GM19468 (cell line): ENCODE measurements around the gene UBA3.

Experiments
- ATAC-seq: cut with Tn5 transposase; IDR thresholded peaks from one replicate; pipeline ENCODE4 v1.9.1; 2021; ENCODE audit warnings: mild to moderate bottlenecking, moderate library complexity, moderate number of reproducible peaks; ENCODE audit not compliant: unreplicated experiment; ENCODE audit errors: extremely low read depth

Gene UBA3

DNA sequence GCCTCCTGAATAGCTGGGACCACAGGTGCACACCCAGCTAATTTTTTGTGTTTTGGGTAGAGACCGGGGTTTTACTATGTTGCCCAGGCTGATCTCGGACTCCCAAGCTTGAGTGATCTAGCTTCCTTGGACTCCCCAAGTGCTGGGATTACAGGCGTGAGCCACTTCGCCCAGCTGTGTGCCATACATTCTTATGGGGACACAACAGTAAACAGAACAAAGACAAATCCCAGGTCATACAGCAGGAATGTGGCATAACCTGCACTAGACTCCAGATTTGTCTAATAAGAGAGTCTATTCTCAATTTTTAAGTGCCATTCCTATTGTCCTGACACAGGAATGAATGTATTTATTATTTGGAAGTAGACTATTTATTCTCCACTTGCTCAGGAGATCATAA lies 22.2 kb upstream of the UBA3 start:
- no peak for ATAC-seq

GRCh38 chr3:69099576-69099975 lies 19.4 kb upstream of the UBA3 start:
- no peak for ATAC-seq

GRCh38 chr3:69097407-69098086 lies 17.4 kb upstream of the UBA3 start:
- no peak for ATAC-seq

- no peak for ATAC-seq
Observed at GRCh38 chr3:69096299-69096698, 16.1 kb upstream of the UBA3 start.

- no peak for ATAC-seq
Observed at GRCh38 chr3:69095636-69096035, 15.5 kb upstream of the UBA3 start.

DNA sequence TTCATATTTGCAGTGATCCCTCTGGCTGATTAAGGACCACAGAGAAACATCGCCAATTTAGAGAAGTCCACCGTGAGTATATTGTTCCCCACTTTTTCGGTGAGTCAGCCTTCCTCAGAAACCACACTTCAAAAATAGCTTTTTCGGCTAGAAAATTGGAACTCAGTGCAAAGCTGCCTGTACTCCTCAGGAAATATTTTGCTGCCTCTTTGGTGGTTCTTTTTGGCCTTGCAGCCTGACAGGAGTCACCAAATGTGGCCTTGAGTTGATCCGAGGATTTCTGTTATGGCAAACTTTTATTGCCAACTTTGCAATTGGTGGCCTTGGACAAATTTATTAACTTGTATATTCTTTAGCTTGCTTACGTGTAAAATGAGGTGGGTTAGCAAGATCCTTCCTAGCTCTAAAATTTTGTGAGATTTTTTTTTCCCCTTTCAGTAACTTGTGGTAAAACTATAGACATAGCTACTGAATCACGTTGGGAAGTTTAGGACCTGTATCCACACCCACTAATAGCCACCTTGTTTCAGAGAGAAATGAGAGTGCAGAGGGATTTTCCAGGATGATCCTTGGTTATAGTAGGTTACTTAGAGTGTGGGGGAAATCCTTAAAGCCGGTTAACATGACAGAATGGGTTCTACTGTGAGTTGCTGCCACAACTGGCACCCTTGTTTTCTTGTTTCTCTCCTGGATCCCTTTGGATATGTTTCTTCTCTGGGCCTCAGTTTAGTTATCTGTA lies 14.5 kb upstream of the UBA3 start:
- ATAC-seq, result no peak

- peak; percentile 69 for ATAC-seq
Observed at GRCh38 chr3:69092030-69092516, 11.9 kb upstream of the UBA3 start.

DNA sequence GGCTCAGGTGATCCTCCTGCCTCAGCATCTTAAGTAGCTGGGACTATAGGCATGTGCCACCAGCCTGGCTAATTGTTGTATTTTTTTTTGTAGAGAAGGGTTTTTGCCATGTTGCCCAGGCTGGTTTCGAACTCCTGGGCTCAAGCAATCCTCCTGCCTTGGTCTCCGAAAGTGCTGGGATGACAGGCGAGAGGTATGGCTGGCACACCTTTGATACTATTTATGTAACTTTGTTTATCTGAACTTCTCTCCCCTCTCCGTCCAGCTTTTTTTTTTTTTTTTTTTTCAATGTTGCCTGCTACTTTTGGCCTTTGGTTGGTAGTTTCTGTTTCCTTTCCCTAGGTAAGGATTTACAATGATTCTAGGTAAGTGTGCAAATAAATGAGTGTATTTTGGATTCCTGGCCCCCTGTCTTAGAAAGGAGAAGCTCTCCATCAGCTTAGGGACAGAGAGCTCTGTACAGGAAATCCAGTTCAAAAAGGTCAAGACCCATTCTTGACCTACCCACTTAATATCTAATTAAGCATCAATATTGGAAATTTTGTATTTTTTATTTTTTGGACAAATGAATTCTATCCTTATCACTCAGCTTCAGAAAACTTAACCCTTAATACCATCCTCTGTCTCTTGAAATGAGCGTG lies 11.3 kb upstream of the UBA3 start:
- ATAC-seq, result no peak

GRCh38 chr3:69090021-69090420 lies 9.9 kb upstream of the UBA3 start:
- no peak for ATAC-seq

DNA sequence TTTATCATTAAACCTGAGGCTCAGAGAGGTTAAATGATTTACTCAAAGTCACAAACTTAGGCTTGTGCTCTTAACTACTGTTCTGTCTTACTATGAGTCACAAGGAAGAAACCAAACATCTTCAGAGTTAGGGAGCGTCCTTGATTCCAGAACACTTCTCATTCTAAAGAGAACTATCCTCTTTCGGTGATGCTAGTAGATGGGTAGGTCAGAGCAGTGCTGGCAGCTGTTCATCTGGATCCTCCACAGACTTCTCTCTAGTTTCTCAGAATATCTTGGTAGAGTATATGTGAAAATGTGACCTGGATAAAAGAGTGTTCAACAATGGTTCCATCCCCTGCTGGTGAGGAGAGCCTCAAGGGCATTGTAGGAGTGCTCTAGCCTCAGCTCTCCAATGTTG lies 7.9 kb upstream of the UBA3 start:
- peak; percentile 9 for ATAC-seq

- ATAC-seq, result no peak
Observed at GRCh38 chr3:69087030-69087791, 7.0 kb upstream of the UBA3 start.

GRCh38 chr3:69085833-69086722 lies 5.9 kb upstream of the UBA3 start:
- no peak for ATAC-seq

DNA sequence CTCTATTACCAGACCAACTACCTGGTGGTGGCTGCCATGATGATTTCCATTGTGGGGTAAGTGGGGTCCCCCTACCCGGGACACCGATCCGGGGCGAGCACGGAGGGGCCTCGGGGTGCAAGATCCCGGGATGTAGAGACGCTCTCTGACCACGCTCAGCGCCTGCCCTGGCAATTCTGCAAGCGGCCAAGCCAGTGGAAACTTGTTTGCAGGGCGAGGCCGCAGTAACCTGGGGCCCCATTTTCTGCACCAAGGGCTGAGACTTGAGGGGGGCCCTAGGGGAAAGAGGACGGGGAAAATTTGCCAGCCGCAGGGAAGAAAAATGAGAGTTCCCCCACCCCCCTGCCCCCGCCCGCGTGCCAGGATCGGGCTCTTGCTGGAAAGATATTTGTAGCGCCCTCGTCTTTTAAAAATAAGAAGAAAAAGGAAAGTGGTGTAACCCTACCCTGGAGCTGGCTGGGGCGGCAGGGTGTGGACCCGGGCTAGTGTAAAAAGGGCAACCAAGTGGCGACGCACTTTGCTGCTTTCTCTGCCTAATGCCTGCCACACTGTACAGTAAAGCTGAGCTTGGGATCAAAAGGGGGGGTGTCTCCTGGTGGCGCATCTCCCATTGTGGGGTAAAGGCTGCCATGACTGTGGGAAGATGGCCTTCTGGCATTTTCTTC lies 5.1 kb upstream of the UBA3 start:
- no peak for ATAC-seq

DNA sequence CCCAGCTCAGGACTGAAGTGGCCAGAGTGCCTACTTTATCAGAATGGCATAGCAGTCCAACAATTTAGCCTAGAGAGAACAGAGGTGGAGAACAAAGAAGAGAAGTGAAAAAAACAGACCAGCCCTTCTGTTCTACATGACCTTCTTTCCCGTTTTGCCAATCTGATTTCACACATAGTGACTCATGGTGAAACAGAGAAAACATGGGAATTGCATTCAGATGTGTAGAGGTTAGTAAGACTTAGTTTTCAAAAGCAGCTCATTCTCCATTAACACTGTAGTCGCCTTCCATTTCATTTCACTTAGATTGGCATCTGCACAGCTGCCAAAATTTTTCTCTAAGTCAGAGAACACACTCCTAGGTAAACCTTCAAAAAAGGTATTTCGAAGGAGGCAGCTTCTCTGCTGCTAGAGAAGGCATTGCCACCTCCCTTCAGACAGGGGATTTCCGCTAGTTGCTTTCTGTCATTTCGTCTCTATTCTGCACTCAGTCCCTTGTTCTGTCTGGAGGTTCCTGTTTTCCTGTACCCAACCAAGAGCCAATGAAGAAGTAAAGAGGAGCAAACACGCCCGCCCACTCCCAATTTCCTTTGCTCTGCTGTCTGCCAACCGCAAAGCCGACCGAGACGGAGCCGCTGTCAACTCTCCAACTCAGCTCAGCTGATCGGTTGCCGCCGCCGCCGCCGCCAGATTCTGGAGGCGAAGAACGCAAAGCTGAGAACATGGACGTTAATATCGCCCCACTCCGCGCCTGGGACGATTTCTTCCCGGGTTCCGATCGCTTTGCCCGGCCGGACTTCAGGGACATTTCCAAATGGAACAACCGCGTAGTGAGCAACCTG lies 4.4 kb upstream of the UBA3 start, which contains the start of gene ARL6IP5:
ARL6IP5 (plus strand) TSS at position 612 of the 842 bp plus-strand sequence; CDS start at position 723, 111 bp downstream.
- ATAC-seq, result peak; percentile 33

DNA sequence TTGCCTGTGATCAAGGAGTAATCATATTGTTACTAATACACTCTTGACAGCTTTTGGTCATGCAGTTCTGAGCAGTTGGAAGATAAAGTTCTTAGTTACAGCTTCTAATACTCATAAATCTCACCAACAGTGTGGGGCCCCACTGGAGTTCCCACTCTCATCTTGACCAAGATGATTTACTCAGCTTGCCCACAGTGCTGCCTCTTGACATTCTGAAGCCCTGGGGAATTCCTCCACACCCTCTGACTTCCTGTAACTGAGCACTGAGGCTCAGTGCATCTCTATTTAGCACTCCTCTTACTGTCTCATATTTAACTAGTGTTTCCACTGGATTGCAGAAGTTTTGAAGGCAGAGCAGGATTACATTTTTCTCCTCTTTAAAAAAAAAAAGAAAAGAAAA lies 2.6 kb upstream of the UBA3 start:
- ATAC-seq, result peak; percentile 46

DNA sequence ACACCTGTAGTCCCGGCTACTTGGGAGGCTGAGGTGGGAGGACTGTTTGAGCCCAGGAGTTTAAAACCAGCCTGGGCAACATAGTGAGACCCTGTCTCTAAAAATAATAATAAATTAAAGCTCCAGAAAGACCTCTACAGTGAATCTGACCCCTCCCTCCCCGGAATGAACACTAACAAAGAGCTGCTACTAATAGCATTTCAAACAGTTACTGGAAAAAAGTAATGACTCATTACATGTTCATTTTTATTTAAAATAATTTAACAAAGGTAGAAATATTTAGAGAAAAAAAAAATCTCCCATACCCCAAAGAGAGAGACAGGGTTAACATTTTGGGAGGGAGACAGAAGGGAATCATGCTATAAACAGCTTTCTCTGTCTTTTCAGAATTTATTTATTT lies 2.2 kb upstream of the UBA3 start:
- no peak for ATAC-seq

DNA sequence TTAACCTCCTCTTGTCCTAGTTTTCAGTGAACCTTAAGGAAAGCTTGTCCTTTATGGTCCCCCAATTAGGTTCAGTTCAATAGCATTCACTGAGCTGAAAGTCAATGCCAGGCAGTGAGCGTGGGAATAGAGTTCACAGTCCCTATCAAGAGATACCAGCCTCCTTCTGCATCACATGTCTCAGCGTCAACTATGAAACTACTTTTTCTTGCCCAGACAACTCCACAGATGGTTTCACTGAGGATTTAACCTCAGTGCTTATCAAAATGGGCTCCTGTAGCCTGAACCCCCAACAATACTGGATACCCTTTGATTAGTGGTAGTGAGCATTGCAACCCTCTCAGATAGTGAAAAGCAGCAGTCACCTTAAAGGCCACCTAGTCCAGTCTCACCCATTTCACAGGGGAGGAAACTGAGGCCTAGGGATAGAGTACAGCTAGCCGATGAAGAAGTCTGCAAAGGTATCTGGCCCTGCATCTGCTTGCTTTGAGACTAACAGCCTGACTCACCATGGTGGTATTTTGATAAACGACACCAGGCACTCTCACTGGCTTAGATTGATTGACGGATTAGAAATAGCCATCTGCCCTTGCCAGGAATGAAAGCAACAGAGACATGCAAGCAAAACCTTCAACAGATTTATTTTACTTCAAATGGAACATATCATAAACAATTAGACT lies 1.6 kb upstream of the UBA3 start:
- no peak for ATAC-seq
